Neuronal stem cell (in vitro differentiated cells): ENCODE data around the gene FAM193A.
A peak's percentile ranks its signal among the peaks of the same experiment; 100 is the strongest.
"Not testable (repeated sequence)": the region's sequence is repeated elsewhere in the genome, so short reads cannot be mapped to it uniquely, and the experiment has no call there.

Experiments used
- DNase-seq: peaks from one replicate; pipeline ENCODE4 v3.0.0-alpha.2; 2013; ENCODE audit warnings: low spot score
- H2AFZ ChIP-seq: one replicate; pipeline ENCODE4 v1.6.1; 2013; ENCODE audit warnings: mild to moderate bottlenecking, low read length, inconsistent platforms
- H2AK5ac ChIP-seq: 2 replicates; pipeline ENCODE4 v1.6.1; 2013; ENCODE audit warnings: low read depth, mild to moderate bottlenecking, inconsistent platforms, low read length, moderate library complexity, mixed read lengths
- H2BK120ac ChIP-seq: 2 replicates; pipeline ENCODE4 v1.6.1; 2013; ENCODE audit warnings: low read depth, mild to moderate bottlenecking, inconsistent platforms, low read length, moderate library complexity, mixed read lengths
- H2BK12ac ChIP-seq: one replicate; pipeline ENCODE4 v1.6.1; 2013; ENCODE audit warnings: low read length, inconsistent platforms
- H2BK15ac ChIP-seq: 2 replicates; pipeline ENCODE4 v1.6.1; 2013; ENCODE audit warnings: mild to moderate bottlenecking, low read length, inconsistent platforms, mixed read lengths
- H2BK5ac ChIP-seq: one replicate; pipeline ENCODE4 v1.6.1; 2013; ENCODE audit warnings: inconsistent platforms, mild to moderate bottlenecking, low read length, moderate library complexity
- H3K14ac ChIP-seq: one replicate; pipeline ENCODE4 v1.6.1; 2013; ENCODE audit warnings: low read length, inconsistent platforms
- H3K18ac ChIP-seq: 2 replicates; pipeline ENCODE4 v1.6.1; 2013; ENCODE audit warnings: low read length, inconsistent platforms
- H3K23ac ChIP-seq: 2 replicates; pipeline ENCODE4 v1.6.1; 2013; ENCODE audit warnings: low read depth, mild to moderate bottlenecking, mixed read lengths, low read length, inconsistent platforms; ENCODE audit not compliant: poor library complexity
- H3K27ac ChIP-seq: replicated peaks from 3 replicates; pipeline ENCODE4 v1.5.1; 2013; ENCODE audit warnings: low read length, inconsistent platforms
- H3K27me3 ChIP-seq, 3 experiments: 2 replicates each; pipeline ENCODE4 v1.6.1; 2013; ENCODE audit warnings: low read length in 3 of 3, mild to moderate bottlenecking in 2 of 3, inconsistent platforms in 1 of 3, low read depth in 1 of 3, mixed read lengths in 1 of 3, moderate library complexity in 1 of 3; ENCODE audit not compliant: control insufficient read depth in 3 of 3, insufficient read depth in 3 of 3
- H3K36me3 ChIP-seq, 2 donors: replicated peaks in 1 of 2; 2 replicates each; pipeline ENCODE4 v1.6.1; 2013; ENCODE audit warnings: low read length in 2 of 2; ENCODE audit not compliant: control insufficient read depth in 2 of 2, insufficient read depth in 2 of 2
- H3K4ac ChIP-seq: 2 replicates; pipeline ENCODE4 v1.6.1; 2013; ENCODE audit warnings: inconsistent platforms, mild to moderate bottlenecking, low read length, moderate library complexity
- H3K4me1 ChIP-seq, 2 donors: 1 replicate in 1 of 2; 2 replicates in 1 of 2; pipeline ENCODE4 v1.6.1; 2013; ENCODE audit warnings: low read length in 2 of 2, low read depth in 1 of 2; ENCODE audit not compliant: control insufficient read depth in 2 of 2, insufficient read depth in 1 of 2
- H3K4me2 ChIP-seq: one replicate; pipeline ENCODE4 v1.6.1; 2013; ENCODE audit warnings: mild to moderate bottlenecking, low read length, inconsistent platforms; ENCODE audit not compliant: insufficient read depth, poor library complexity, severe bottlenecking
- H3K4me3 ChIP-seq, 2 donors: 2 replicates each; pipeline ENCODE4 v1.5.1; 2013; ENCODE audit warnings: low read length in 2 of 2, mild to moderate bottlenecking in 2 of 2, inconsistent platforms in 1 of 2, moderate library complexity in 1 of 2
- H3K79me1 ChIP-seq: one replicate; pipeline ENCODE4 v1.6.1; 2013; ENCODE audit warnings: low read depth, mild to moderate bottlenecking, inconsistent platforms, low read length, moderate library complexity
- H3K9ac ChIP-seq: one replicate; pipeline ENCODE4 v1.6.1; 2013; ENCODE audit warnings: mild to moderate bottlenecking, low read depth, low read length, inconsistent platforms; ENCODE audit not compliant: poor library complexity
- H3K9me3 ChIP-seq, 2 donors: replicated peaks in 1 of 2; 2 replicates each; pipeline versions ENCODE3 to v1.6.1; 2013; ENCODE audit warnings: low read length in 2 of 2, mild to moderate bottlenecking in 2 of 2, inconsistent platforms in 1 of 2, low read depth in 1 of 2, mixed read lengths in 1 of 2, moderate library complexity in 1 of 2; ENCODE audit not compliant: control insufficient read depth in 2 of 2, insufficient read depth in 1 of 2
- H4K8ac ChIP-seq: one replicate; pipeline ENCODE4 v1.6.1; 2013; ENCODE audit warnings: low read depth, mild to moderate bottlenecking, inconsistent platforms, low read length, moderate library complexity
- H4K91ac ChIP-seq: one replicate; pipeline ENCODE4 v1.6.1; 2013; ENCODE audit warnings: low read length, low read depth, mild to moderate bottlenecking, inconsistent platforms; ENCODE audit not compliant: poor library complexity
- WGBS, 2 donors: extraction: QIAGEN DNeasy Blood & Tissue Kit; methylation state at CpG; one replicate each; pipeline ENCODE4 v1.1.7; 2013; ENCODE audit warnings: missing lambda C conversion rate in 2 of 2, mixed read lengths in 1 of 2; ENCODE audit not compliant: insufficient read length in 2 of 2, insufficient replicate concordance in 1 of 2; ENCODE audit errors: extremely low coverage in 2 of 2; 5-methylcytosine and 5-hydroxymethylcytosine counted together

Gene FAM193A

GRCh38 chr4:2535376-2536192 lies 863 bp upstream of the FAM193A start:
- Histone ChIP-seq H3K4me2 (peak overlapping the region; percentile 87), H2AK5ac (peak overlapping the region; percentile 95), H4K8ac (peak overlapping the region; percentile 52), H3K27me3 (no peaks in the 10 kb centered on the region), H2BK5ac (peak overlapping the region; percentile 93), H2BK120ac (no peak overlapping the region), H3K18ac (peak overlapping the region; percentile 99), H3K4ac (no peak overlapping the region), H3K14ac (peak overlapping the region; percentile 49), H3K4me3 (peak overlapping the region; percentile 90 to 96), H3K9me3 (peaks cover 0 to 3% of the 10 kb centered on the region in 2 donors), H2BK12ac (no peak overlapping the region), H3K9ac (peak overlapping the region; percentile 98), H2BK15ac (no peak overlapping the region), H3K27ac (peak overlapping the region; percentile 89), H3K79me1 (peaks cover 7% of the 10 kb centered on the region), H3K36me3 (peaks cover 0 to 14% of the 10 kb centered on the region in 2 donors), H3K4me1 (peaks cover 5 to 8% of the 10 kb centered on the region in 2 donors), H4K91ac (no peak overlapping the region), H2AFZ (peak overlapping the region; percentile 94), H3K23ac (peak overlapping the region; percentile 58)
- WGBS, 2 donors = no CpG with 5 or more reads among the region's 77 CpGs
- DNase-seq = peak; percentile 57

GRCh38 chr4:2537011-2537830 lies 774 bp downstream of the FAM193A start:
- H3K18ac ChIP-seq = peak overlapping the region; percentile 96
- H4K8ac ChIP-seq = no peak overlapping the region
- WGBS, 2 donors = no CpG with 5 or more reads among the region's 103 CpGs
- peak overlapping the region; percentile 87 for H2BK5ac ChIP-seq
- peak overlapping the region; percentile 84 for H2AK5ac ChIP-seq
- peak overlapping the region; percentile 58 for H2BK12ac ChIP-seq
- no peak overlapping the region for H2BK15ac ChIP-seq
- peak overlapping the region; percentile 93 to 100 for H3K4me3 ChIP-seq
- peak; percentile 48 for DNase-seq
- peak overlapping the region; percentile 76 for H2BK120ac ChIP-seq
- peaks cover 0 to 19% of the 10 kb centered on the region in 2 donors for H3K36me3 ChIP-seq
- H3K23ac ChIP-seq = peak overlapping the region; percentile 85
- no peaks in the 10 kb centered on the region for H3K27me3 ChIP-seq
- H2AFZ ChIP-seq = peak overlapping the region; percentile 80
- peaks cover 5 to 8% of the 10 kb centered on the region in 2 donors for H3K4me1 ChIP-seq
- H3K4me2 ChIP-seq = peak overlapping the region; percentile 71
- H3K79me1 ChIP-seq = peaks cover 7% of the 10 kb centered on the region
- H3K9ac ChIP-seq = peak overlapping the region; percentile 97
- peak overlapping the region; percentile 39 for H3K14ac ChIP-seq
- peak overlapping the region; percentile 53 for H3K4ac ChIP-seq
- H3K27ac ChIP-seq = peak overlapping the region; percentile 83
- peaks cover 0 to 3% of the 10 kb centered on the region in 2 donors for H3K9me3 ChIP-seq
- H4K91ac ChIP-seq = no peak overlapping the region

GRCh38 chr4:2543580-2544191 lies 7.2 kb downstream of the FAM193A start:
- H2BK5ac ChIP-seq, H3K4me2 ChIP-seq, H3K4me1 ChIP-seq, H3K14ac ChIP-seq, H2AK5ac ChIP-seq, H2BK120ac ChIP-seq, H3K4me3 ChIP-seq, H2AFZ ChIP-seq, H3K79me1 ChIP-seq, H3K9ac ChIP-seq, H3K4ac ChIP-seq, H2BK15ac ChIP-seq, DNase-seq, H3K27ac ChIP-seq, H3K9me3 ChIP-seq, H3K18ac ChIP-seq, H2BK12ac ChIP-seq, H4K8ac ChIP-seq, H4K91ac ChIP-seq, H3K23ac ChIP-seq, H3K27me3 ChIP-seq: not testable (repeated sequence)
- peaks cover 0 to 38% of the 10 kb centered on the region in 2 donors for H3K36me3 ChIP-seq
- no CpG with 5 or more reads among the region's 10 CpGs for WGBS, 2 donors
